Measurements from ENCODE around the gene PLEKHN1.
"Not testable (repeated sequence)": the region's sequence is repeated elsewhere in the genome, so short reads cannot be mapped to it uniquely, and the experiment has no call there.

PLEKHN1 gene

DNA sequence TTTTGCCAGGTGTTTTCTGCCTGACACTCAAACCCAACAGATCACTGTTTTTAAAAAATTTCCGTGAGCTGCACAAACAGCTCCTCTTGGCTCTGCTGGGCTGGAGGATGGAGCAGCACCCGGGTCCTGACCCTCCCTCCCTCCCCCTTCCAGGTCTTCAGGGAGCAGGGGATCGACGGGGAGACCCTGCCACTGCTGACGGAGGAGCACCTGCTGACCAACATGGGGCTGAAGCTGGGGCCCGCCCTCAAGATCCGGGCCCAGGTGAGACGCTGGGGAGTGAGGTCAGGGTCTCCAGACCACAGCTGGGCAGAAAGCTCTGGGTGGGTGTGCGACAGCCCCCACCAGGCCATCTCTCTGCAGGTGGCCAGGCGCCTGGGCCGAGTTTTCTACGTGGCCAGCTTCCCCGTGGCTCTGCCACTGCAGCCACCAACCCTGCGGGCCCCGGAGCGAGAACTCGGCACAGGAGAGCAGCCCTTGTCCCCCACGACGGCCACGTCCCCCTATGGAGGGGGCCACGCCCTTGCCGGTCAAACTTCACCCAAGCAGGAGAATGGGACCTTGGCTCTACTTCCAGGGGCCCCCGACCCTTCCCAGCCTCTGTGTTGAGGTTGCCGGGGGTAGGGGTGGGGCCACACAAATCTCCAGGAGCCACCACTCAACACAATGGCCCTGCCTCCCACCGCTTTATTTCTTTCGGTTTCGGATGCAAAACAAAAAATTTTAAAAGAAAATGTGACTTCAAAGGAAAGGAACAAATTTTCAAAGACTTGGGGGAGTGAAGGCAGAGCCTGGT lies 22.5 kb upstream of the PLEKHN1 start:
- DNase-seq (ENCODE audit: low read depth): no peak

DNA sequence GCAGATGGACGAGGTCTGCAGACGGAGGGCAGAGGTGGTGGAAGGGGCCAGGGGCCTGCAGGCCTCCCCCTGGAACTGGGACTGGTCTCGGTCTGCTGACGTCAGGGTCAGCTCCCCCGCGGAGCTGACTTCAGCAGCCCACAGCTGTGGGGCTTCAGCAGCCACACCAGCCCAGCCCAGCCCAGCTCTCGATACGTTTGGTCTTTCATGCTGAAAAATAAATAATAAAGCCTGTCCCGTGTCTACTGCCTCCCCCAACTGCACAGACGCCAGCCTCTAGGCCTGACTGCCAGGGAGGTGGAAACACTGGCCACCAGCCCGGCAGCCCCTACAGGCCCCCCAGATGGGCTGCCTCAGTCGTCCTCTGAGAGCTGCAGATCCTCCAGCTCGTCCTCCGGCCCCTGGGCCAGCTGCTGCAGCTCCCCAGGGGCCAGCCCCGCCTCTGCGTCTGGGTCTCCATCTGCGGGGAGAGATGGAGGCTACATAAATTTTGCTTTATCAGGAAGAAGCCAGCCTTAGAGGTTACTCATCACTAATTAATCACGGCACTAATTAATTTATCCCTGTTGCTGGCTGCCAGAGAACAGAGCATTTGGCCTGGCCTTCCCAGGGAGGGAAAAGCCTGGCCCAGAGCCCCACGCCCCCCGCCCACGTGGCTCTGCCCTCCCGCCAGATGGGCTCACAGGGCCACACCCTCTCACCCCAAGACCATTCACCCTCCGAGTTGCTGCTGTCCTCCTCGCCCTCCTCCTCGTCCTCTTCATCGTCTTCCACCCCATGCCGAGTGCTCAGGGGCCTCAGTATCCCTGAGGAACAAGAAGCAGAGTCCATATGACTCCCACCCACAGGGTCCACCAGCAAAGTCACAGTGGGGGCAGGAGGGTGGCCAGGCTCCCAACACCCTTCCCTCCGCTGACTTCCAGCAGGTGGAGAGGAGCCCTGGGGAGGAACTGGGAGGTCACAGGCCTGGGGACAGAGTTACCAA lies 21.6 kb upstream of the PLEKHN1 start:
- no peak for DNase-seq (ENCODE audit: low read depth)

GRCh38 chr1:945688-946556 lies 20.4 kb upstream of the PLEKHN1 start:
- DNase-seq (ENCODE audit: low read depth): no peak

DNA sequence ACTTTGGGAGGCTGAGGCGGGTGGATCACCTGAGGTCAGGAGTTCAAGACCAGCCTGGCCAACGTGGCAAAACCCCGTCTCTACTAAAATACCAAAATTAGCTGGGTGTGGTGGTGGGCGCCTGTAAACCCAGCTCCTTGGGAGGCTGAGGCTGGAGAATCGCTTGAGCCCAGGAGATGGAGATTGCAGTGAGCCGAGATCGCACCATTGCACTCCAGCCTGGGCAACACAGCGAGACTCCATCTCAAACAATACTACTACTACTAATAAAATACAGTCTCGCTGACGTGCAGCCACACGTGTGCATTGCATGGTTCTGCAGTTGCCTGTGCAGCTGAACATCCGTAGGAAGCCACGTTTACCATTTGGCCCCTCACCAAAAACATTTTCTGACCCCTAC lies 19.5 kb upstream of the PLEKHN1 start:
- not testable (repeated sequence) for DNase-seq (ENCODE audit: low read depth)

DNA sequence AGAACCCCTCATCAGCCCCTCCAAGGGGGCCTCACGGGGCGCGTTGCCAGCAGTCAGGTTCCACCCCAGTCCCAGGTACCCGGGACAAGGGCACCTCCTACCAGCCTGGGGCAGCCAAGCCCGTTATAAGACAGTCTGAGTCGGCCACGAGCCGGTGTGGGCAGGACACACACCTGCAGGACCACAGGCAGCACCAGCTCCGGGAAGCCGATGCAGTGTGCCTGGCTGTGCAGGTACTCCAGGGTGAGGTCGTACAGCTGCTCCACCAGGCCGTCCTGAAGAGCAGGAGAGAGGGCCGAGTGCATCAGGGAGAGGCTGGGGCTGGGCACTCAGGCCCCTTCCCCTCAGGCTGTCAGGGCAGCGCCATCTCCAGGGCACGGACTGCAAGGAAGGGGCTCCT lies 18.3 kb upstream of the PLEKHN1 start:
- no peak for DNase-seq (ENCODE audit: low read depth)

DNA sequence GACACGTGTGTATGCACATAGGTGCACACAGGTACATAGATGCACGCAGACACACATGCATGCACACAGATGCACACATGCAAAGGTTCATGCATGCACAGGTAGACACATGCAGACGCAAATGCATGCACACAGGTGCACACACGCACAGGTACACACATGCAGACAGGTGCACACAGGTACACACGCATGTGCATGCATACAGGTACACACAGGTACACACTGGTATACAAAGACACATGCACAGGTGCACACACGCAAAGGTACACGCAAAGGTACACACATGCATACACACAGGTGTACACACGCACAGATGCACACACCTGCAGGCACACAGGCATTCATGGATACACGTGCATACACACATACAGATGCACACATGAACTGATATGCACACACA lies 16.0 kb upstream of the PLEKHN1 start:
- DNase-seq (ENCODE audit: low read depth): no peak

DNA sequence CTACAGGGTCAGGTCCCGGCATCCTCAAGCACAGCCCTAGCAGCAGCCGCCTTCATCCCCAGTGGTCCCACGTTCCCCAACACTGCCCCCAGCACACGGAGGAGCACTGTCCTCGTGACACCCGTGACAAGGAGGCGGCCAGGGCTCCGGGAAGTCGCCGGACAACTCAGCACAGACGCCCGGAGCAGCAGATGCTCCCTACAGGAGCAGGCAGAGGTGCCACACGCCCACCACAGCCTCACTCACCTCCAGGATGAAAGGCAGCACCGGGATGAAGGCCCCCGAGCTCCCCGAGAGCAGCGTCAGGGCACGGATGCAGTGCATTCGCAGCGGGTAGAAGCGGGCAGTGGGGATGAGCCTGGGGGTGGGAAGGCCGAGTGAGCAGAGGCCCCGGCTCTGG lies 15.4 kb upstream of the PLEKHN1 start:
- DNase-seq (ENCODE audit: low read depth): no peak

DNA sequence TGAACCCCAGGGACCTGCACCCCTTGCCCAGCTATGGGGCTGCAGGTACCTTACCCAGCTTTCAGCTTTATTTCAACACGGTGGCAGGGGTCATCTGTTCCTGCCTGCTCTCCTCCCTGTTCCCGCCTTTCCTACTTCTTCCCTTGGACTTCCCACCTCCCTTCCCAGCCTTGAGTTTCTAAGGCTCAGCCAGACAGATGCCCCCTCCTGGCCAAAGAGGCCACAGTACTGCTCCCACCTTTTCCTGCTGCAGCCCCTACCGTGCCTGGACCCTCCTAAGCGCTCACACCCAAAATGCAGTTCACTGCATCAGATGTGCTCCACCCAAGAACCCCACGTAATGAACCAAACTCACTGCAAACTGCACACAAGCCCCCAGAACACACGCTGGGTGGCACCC lies 14.9 kb upstream of the PLEKHN1 start:
- no peak for DNase-seq (ENCODE audit: low read depth)

DNA sequence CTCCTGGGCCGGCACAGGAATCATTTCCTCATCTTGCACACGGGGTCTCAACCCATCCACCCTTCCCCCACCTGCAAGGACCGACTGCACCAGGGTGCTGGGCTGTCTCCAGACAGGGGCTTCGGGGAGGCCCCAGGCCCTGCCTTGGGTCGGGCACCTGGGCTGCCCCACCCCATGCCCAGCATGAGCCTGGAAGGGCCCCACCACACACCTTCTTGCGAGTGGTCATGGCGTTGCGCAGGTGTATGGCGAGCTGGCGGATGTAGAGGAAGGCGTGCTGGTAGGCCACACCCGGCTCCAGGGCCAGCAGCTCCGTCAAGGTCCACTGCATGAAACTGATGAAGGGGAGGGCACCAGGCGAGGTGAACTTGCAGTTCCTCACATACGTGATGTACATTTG lies 14.1 kb upstream of the PLEKHN1 start:
- no peak for DNase-seq (ENCODE audit: low read depth)

- DNase-seq (ENCODE audit: low read depth): no peak
These were observed 13.7 kb upstream of the PLEKHN1 start for GRCh38 chr1:952603-953002.

DNA sequence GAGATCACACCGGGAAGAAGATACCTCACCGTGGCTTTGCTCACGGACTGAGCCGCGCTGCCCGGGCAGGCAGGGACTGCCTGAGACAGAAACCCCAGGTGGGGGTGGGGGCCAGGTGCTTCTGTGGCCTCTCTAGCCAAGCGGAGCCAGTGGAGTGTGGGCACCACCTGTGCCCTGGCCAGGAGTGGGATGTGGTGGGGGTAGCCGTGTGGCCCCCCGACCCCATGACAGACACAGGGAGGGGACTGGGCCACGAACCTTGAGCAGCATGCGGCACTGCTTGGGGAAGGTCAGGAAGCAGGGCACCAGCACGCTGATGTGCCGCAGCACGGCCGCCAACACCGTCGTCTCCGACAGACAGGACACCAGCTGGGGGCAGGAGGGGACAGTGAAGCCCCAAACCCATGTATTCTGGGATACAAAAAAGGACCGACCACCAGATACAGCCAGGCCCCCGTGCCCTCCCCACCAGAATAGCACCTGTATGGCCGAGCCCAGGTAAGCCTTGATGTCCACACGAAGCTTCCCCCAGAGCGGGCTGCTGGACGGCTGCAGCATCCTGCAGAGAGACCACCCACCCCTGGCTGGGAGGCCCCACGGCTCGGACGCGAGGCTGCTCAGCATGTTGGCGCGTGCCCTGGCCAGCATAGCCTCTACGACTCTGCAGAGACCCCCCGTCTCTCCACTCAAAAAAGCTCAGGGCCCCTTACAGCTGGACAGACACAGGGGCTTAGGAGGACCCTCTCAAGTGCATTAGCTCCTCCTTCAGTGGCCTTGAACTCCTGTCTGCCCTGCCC lies 12.6 kb upstream of the PLEKHN1 start:
- no peak for DNase-seq (ENCODE audit: low read depth)

GRCh38 chr1:954927-955326 lies 11.4 kb upstream of the PLEKHN1 start:
- DNase-seq (ENCODE audit: low read depth): no peak

DNA sequence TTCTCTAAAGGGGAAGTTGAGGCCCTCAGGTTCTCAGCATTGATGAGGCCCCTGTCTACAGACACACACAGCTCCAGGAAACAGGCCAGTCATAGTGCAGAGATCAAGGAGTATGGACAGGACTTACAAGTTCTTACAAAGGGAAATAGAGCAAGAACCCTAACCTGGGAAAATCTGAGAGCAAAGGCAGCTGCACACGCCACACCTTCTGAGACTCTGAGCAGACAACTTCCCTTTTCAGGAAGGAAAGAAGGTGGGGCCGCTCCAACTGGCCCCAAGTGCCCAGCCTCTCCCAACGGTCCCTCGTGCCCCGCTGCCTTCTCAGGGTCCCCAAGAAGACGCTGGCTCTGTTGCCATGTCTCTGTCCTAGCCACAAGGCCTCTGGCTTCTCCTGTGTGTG lies 10.8 kb upstream of the PLEKHN1 start:
- DNase-seq (ENCODE audit: low read depth): no peak

DNA sequence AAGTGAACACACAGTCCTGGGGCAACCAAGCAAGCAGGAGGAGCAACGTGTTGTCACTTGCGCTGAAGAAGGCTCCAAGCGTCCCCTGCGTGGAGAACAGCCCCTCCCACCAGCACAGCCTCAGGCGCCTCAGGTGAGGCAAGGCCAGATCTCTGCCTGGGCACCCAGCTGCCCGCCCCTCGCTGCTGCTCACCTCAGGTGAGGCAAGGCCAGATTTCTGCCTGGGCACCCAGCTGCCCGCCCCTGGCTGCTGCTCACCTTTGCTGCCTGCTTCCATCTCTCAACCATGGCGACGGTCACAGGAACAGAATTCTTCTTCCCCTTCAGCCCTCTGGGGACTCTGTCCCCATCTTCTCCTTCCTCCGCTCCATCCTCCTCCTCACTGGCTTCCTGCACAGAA lies 9.6 kb upstream of the PLEKHN1 start:
- DNase-seq (ENCODE audit: low read depth): no peak

DNA sequence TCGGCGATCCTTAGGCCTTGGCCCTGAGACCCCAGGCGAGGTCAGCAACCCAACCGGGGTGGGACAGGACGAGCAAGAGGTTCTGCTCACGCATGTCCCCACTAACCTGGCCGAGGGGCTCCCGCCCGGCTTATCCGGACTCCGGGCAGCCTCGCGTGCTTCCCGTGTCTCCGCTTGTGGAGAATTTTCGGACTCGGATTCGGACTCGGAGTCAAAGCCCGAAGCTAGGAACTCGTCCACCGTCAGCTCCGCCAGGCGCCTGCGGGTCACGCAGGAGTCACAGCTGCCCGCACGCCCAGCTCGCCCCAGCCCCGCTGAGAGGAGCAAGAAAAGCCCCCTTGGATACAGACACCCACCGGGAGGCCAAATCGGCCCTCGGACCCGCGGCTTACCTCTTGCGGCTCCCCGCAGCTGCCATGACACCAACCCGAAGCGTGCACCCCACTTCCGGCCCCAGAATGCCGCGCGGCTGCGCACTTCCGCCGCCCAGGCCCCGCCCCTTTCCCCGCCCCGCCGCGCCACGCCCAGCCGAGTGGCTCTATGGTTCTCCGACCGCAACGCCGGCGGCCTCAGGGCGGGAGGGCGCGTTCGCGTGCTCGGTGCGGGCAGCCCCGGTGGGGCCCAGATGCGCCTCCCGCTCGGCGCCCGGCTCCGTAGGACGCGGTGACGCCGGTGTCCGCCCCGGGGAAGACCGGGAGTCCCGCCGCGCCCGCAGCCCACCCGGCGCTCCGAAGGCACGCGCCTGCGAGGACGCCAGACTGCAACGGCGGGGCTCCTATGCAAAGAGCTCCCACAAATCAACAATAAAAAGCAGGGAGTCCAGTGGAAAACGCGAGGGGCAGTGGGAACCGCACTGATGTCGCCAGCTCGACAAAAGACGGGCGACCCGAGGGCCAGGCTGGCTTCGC lies 7.2 kb upstream of the PLEKHN1 start, which contains the start of gene NOC2L:
TSS of gene NOC2L (minus strand) at position 434 of the 908 bp plus-strand sequence. CDS start at position 418, 16 bp downstream.
- peak; percentile 96 for DNase-seq (ENCODE audit: low read depth)

DNA sequence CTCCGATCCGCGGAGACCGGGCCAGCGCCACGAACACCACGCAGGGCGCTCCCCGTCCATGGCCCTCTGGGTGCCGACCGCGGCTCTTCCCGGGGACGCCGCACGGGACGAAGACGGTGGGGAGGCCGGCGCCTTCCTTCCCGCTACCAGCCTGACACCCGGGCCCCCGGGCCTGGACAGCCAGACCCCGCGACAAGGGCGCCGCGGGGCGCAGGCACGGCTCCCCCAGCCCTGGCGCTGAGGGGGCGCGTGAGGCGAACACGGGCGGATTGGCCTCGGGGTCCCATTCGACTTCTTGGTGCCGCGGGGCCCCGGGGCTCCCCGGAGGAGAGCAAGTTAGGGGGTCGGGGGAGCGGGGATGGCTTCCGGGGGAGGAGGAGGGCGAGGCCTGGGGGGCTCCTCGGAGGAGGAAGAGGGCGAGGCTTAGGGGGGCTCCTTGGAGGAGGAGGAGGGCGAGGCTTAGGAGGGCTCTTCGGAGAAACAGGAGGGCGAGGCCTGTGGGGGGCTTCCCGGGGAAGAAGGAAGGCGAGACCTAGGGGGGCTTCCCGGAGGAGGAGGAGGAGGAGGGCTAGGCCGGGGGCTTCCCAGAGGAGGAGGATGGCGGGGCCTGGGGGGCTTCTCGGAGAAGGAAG lies 6.4 kb upstream of the PLEKHN1 start:
- no peak for DNase-seq (ENCODE audit: low read depth)

GRCh38 chr1:960363-961131 lies 5.7 kb upstream of the PLEKHN1 start, which contains the start of gene KLHL17:
KLHL17 (plus strand) TSS chr1:960584; CDS start chr1:960694, 110 bp downstream.
- DNase-seq (ENCODE audit: low read depth): peak; percentile 72

GRCh38 chr1:961132-961669 lies 5.1 kb upstream of the PLEKHN1 start:
- no peak for DNase-seq (ENCODE audit: low read depth)
